NCI-H2196 (cell line): ENCODE data around the gene POLK.
"Not testable (repeated sequence)": the region's sequence is repeated elsewhere in the genome, so short reads cannot be mapped to it uniquely, and the experiment has no call there.

Source experiments
- DNase-seq: peaks from one replicate; lab custom pipeline; 2025; ENCODE audit not compliant: unreplicated experiment; lab: John Stamatoyannopoulos, UW

The POLK gene

GRCh38 chr5:75510417-75510835 is 1.3 kb upstream of the POLK start:
- DNase-seq: no peak

- no peak for DNase-seq
Measured at GRCh38 chr5:75510836-75511434, 756 bp upstream of the POLK start.

DNA sequence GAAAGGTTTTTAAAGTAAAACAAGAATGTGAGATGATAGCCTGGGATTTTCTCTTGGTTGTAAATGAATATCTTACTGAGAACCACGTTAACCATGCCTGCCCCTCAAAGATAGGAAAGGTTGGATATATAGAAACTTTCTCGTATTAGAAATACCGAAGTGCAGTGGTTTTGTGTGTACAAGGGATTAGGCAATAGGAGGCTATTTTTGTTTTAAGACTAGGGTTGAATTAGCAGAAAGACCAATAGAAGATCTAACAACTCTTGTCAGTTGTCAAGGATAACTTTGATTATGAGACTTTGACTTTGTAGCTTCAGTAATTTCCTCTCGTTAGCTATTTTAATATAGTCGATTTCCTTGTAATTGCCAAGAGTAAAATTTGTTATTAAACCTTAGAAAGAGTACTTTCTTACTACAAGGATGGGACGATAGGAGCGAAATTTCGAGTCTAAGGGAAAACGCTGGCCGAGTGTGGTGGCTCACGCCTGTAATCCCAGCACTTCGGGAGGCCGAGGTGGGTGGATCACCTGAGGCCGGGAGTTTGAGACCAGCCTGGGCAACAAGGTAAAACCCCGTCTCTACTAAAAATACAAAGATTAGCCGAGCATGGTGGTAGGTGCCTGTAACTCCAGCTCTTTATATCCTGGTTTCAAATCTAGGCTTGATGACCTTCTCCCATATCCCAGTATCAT is 838 bp downstream of the POLK start:
- DNase-seq: no peak

- DNase-seq: no peak
Measured at GRCh38 chr5:75513841-75514240, 2.1 kb downstream of the POLK start.

DNA sequence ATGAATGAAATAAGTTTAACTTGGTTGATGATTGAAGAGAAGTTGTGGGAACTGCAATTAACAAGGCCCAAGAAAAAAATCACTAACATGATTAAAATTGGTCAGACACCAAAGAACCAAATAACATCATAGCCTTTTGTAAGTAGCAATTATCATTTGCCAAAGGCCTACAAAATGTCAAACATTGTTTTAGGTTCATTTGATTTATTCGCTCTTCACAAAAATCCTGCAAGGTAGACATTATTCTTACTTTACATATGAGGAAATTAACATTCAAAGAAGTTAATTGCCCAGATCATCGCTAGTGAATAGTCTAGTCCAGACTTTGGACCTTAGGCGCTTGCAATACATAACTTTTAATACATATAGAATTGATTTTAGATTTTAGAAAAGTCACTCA is 2.6 kb downstream of the POLK start:
- DNase-seq: no peak

DNA sequence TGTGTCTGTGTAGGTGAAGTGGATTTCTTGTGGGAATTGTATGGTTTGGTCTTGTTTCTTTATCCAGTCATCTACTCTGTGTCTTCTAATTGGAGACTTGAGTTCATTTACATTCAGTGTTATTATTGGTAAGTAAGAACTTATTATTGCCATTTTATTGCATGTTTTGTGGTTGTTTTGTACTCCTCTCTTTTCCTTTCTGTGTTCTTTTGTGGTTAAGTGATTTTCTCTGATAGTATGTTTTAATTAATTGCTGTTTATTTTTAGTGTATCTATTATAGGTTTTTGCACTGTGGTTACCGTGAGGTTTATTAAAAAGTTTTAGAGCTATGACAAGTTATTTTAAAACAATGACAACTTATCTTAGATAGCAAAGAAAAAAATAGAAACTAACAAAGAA is 8.1 kb downstream of the POLK start:
- DNase-seq: no peak

GRCh38 chr5:75521195-75521594 is 9.5 kb downstream of the POLK start:
- DNase-seq: no peak

DNA sequence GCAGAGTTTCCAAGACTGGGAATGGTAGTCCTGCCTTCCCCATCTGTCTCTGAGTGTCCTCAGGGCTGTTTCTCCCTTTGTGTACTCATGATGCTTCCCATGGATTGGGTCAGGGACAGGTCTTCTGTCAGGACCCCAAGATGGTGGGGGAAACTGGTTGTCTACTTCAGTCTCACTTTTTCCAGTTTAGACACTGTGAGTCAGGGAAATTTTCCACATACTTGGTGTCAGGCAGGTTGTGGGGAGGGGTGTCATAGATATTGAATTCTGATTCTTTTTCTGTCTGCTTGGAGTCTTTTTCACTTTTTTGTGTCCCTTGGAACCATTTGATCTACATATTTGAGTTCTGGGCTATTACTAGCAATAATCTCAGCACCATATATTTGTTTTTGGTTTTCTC is 10.3 kb downstream of the POLK start:
- no peak for DNase-seq

- no peak for DNase-seq
Measured at GRCh38 chr5:75522542-75522941, 10.9 kb downstream of the POLK start.

DNA sequence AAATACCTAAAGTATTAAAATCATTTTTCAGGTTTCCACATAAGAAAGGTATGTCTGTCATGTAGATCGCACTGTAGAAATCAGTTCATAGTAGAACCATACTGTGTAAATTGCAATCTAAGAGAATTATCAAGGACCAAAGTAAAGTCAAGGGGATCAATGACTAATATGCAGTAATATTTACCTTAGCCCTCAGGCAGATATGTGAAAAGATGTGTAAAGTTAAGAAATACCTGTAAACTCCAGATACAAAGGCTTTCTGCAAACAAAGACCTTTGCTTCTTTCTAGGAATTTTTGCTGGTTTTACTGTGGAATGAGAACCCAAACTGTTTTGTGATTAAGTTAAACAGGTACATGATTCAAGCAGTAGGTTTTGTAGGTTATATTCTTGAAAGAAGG is 11.6 kb downstream of the POLK start:
- no peak for DNase-seq

DNA sequence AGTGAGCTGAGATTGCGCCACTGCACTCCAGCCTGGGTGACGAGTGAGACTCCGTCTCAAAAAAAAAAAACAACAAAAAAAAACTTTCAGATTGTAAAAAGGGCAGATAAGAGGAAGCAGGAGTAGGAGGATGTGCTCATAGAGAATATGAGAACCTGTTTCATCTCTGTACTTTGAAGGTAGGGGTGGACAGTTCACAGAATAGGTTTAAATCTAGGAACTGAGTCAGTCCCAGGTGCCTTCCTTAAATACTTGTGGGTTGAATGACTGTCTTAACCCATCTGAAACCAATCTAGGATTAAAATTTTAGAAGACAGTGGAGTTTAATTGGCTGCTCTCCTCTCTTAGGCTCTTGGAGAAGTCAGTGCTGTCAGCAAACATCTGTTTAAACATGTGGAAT is 12.4 kb downstream of the POLK start:
- DNase-seq: no peak

- no peak for DNase-seq
Measured at GRCh38 chr5:75524591-75524990, 12.9 kb downstream of the POLK start.

GRCh38 chr5:75525344-75525743 is 13.7 kb downstream of the POLK start:
- DNase-seq: no peak

DNA sequence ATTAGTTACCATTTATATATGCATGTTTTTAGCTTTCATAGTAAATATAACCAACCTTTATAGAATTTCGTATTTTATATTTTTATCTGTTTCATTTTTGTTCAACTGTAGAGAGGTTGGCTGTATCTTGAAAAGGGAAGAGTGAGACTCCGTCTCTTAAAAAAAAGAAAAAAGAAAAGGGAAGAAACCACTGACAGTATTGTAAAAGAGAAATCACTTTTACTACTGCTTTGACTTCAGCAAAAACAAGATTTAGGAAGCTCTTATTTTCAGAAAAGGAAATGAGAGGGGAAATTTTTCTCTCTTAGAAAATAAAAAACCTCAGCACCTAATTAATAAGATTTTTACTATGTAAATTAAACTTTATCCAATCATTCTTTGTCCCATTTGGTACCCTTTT is 14.4 kb downstream of the POLK start:
- no peak for DNase-seq

- no peak for DNase-seq
Measured at GRCh38 chr5:75529185-75529584, 17.5 kb downstream of the POLK start.

DNA sequence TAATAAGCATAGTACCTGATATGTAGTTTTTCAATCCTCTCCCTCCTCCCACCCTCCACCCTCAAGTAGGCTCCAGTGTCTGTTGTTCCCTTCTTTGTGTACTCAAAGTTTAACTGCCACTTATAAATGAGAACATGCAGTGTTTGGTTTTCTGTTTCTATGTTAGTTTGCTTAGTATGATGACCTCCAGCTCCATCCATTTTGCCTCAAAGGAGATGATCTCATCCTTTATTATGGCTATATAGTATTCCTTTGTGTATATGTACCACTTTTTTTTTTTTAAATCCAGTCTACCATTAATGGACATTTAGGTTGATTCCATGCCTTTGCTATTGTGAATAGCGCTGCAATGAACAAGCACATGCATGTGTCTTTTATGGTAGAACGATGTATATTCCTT is 20.5 kb downstream of the POLK start:
- DNase-seq: no peak

GRCh38 chr5:75533716-75534115 is 22.0 kb downstream of the POLK start:
- DNase-seq: not testable (repeated sequence)

- DNase-seq: no peak
Measured at GRCh38 chr5:75534734-75535133, 23.0 kb downstream of the POLK start.

DNA sequence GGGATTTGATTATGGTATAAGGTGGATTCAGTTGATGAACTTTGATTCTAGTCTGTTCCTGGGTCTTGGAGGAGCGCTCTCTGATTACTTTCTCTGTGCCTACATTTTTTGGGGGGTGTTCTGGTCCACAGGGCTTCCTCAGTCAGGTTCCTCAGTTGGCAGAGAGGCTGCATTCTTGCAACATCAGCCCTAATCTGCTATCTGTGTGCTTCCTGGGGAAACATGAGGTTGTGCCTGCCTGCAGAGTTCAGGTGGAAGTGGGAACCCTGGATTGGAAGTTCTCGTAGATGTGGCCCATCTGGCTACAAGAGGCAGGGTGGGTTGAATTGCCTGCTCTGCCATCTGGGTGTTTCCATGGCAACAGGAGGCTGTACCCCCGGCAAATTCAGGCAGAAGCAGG is 24.5 kb downstream of the POLK start:
- no peak for DNase-seq

DNA sequence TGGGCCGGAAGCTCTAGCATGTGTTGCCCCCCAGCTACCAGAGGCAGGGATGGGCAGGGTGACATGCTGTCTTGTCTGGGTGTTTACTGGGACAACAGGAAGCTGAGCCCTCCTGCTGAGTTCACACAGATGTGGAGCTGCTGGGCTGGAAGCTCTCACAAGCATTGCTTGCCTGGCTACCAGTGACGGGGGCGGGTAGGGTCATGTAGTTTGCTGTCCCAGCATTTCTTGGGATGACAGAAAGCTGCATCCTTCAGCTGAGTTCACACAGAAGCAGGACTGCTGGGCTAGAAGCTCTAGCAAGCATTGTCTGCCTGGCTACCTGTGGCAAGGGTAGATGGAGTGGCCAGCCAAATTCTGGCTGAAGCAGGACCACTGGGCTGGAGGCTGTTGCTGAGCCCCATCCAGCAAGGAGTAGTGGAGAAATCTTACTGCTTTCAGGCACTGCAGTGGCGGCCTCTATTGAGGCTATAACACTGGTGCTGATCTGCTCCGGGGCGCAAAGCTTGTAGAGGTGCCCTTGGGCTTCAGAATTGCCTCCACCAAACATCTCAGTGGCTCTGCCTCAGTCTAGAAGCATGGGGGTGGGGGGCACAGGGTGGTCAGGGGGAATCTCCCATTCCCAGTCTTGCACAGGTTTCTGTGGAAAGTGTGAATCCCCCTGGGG is 25.1 kb downstream of the POLK start:
- DNase-seq: no peak

GRCh38 chr5:75538211-75538610 is 26.5 kb downstream of the POLK start:
- DNase-seq: no peak

DNA sequence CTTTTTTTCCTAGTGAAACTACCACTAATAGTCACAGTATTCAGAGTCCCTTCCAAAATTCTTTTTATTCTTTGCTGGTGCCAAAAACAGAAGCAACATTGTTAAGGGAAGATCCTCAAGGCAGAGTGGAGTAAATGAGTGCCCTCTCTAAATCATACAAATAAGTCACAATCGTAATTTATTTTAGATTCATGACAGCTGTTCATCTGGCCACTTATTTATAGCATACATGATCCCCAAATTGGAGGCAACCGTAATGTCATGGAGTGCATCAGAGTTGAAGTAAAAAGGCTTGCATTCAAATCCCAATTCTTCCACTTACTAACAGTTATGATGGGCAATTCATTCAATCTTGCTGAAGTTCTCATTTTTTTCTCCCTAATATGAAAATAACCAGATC is 33.4 kb downstream of the POLK start:
- DNase-seq: no peak

GRCh38 chr5:75546830-75547229 is 35.1 kb downstream of the POLK start:
- DNase-seq: no peak
